Panc1 (cell line): Measurements from ENCODE around the gene MMP3. TPM values are rescaled to one million over a fixed set of nuclear protein-coding genes. Genes with fewer than 3 reads are reported as not detected.

Experiments used
- ATAC-seq: fragments of 200-7000 bp; cut with Tn5 transposase; 2 replicates; pipeline ENCODE4 v1.9.1; 2020; ENCODE audit warnings: mild to moderate bottlenecking, moderate library complexity
- BruUV-seq: library from RNA; stranded (reverse); fragments of 400-500 nt; replicated peaks from 2 replicates; lab custom pipeline; 2021; lab: Mats Ljungman, UMichigan
- CTCF ChIA-PET: fragments of 300-600 bp; sonication (Branson Sonifier 250); formaldehyde crosslinking; loops from one replicate; lab custom pipeline; 2022; ENCODE audit warnings: antibody characterized with exemption; lab: Charles Lee
- POLR2A ChIA-PET: fragments of 300-600 bp; sonication (Branson Sonifier 250); formaldehyde crosslinking; loops from one replicate; lab custom pipeline; 2022; ENCODE audit warnings: antibody characterized with exemption; lab: Charles Lee
- DNase-seq: peaks from one replicate; pipeline ENCODE4 v3.0.0-alpha.2; 2010; ENCODE audit warnings: low read depth, low spot score
- H3K27ac ChIP-seq: 2 replicates; pipeline ENCODE4 v1.5.1; 2011; ENCODE audit warnings: mild to moderate bottlenecking, low read length, inconsistent platforms
- H3K27me3 ChIP-seq: fragments of 200-500 bp; sonication (Bioruptor generic); 2 replicates; pipeline ENCODE4 v1.6.0; 2014; ENCODE audit warnings: low read length, inconsistent platforms; ENCODE audit not compliant: control insufficient read depth, insufficient read depth
- H3K36me3 ChIP-seq: fragments of 200-500 bp; sonication (Bioruptor generic); 2 replicates; pipeline ENCODE4 v1.5.1; 2014; ENCODE audit warnings: inconsistent platforms, mild to moderate bottlenecking, low read length, moderate library complexity; ENCODE audit not compliant: control insufficient read depth, insufficient read depth
- H3K4me1 ChIP-seq: 2 replicates; pipeline ENCODE4 v1.5.1; 2011; ENCODE audit warnings: inconsistent platforms, mild to moderate bottlenecking, low read length, moderate library complexity; ENCODE audit not compliant: control insufficient read depth, insufficient read depth
- H3K4me3 ChIP-seq, 2 experiments: 2 replicates each; pipeline ENCODE4 v1.5.1; 2011 to 2012; ENCODE audit warnings: low read depth in 2 of 2, low read length in 2 of 2, mild to moderate bottlenecking in 2 of 2, inconsistent platforms in 1 of 2, moderate library complexity in 1 of 2
- H3K9me3 ChIP-seq: fragments of 200-500 bp; sonication (Bioruptor generic); 2 replicates; pipeline ENCODE4 v1.5.1; 2014; ENCODE audit warnings: low read depth, mild to moderate bottlenecking, inconsistent platforms, low read length, moderate library complexity; ENCODE audit not compliant: control insufficient read depth, insufficient read depth
- POLR2AphosphoS5 ChIP-seq: IDR thresholded peaks from 2 replicates; pipeline ENCODE4 v1.6.1; 2012; ENCODE audit warnings: mild to moderate bottlenecking, low read depth, low read length, moderate library complexity
- SIN3A ChIP-seq: IDR thresholded peaks from 2 replicates; pipeline ENCODE4 v1.6.1; 2012; ENCODE audit warnings: low read depth, mild to moderate bottlenecking, low read length, moderate library complexity, borderline replicate concordance; ENCODE audit not compliant: insufficient read depth
- TCF7L2 ChIP-seq: IDR thresholded peaks from 2 replicates; pipeline ENCODE4 v1.6.1; 2011; ENCODE audit warnings: mild to moderate bottlenecking, low read depth, low read length, inconsistent platforms
- in situ Hi-C: cut with HindIII; loops from 2 replicates; pipeline ENCODE4 v1.10.0; 2016; ENCODE audit warnings: low sequenced_read_pairs, low pct_unique_long_range_greater_than_20kb
- intact Hi-C: fragments of 100-400 bp; cut with micrococcal nuclease; formaldehyde crosslinking; loops from one replicate; pipeline ENCODE4 v1.10.0; 2022; ENCODE audit not compliant: unreplicated experiment
- total RNA-seq: library from RNA; stranded (reverse); gene quantifications from one replicate; pipeline ENCODE4 v1.2.1, GENCODE V29; 2021; ENCODE audit not compliant: unreplicated experiment
- TF ChIP-seq, protein P1 (sequence below): fragments of 450-650 bp; IDR thresholded peaks from 2 replicates; pipeline ENCODE4 v1.5.1; 2017; ENCODE audit warnings: mild to moderate bottlenecking
- TF ChIP-seq, protein P2 (sequence below), 2 experiments: IDR thresholded peaks; 2 replicates each; pipeline ENCODE4 v1.6.1; 2011 to 2012; ENCODE audit warnings: low read depth in 2 of 2, control low read depth in 1 of 2, low read length in 1 of 2, mild to moderate bottlenecking in 1 of 2, moderate library complexity in 1 of 2; ENCODE audit not compliant: insufficient read depth in 1 of 2

MMP3 gene
- total RNA-seq, 1 experiment from 2014 or later = not detected

DNA sequence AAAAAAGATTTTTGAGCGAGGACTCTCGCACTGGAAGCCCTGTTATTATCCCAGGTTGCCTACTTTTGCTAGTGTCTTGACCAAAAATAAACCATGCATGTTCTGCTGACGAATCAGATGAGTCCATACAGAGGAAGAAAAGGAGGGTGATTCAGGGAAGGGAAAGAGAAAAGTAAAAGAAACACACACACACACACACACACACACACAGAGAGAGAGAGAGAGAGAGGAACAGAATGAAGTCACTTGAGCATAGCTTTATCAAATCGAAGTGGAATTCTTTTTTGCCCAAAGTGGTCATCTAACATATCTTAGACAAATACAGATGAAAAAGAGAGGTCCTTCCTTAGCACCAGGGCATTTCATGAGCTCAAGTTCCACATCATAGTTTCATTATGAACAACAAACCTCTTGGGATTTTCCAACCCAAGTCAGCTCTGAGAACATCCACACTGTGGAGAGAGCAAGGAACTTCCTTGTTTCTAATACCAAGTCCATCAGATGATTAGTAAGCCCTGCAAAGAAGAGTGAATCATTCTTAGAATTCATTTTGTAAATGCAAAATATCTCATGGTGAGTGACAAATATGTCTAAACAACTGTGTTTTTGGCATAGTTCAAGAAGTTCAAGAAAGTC is 39.1 kb upstream of the MMP3 start:
- no peaks in the 10 kb centered on the region for H3K9me3 ChIP-seq
- H3K27me3 ChIP-seq = no peaks in the 10 kb centered on the region; the same call in 1 of the 2 replicates
- in situ Hi-C loops = no loop called here
- DNase-seq (no peak), ATAC-seq (no peak)
- intact Hi-C loops = no loop called here
- no peak overlapping the region for H3K4me3 ChIP-seq
- H3K27ac ChIP-seq = no peak overlapping the region
- POLR2A ChIA-PET = interaction anchor here (0.7 kb wide), 1 partner anchor 15 kb away, joined by 5 read pairs; no protein-coding TSS in a partner anchor
- TF ChIP-seq, protein P1, sequence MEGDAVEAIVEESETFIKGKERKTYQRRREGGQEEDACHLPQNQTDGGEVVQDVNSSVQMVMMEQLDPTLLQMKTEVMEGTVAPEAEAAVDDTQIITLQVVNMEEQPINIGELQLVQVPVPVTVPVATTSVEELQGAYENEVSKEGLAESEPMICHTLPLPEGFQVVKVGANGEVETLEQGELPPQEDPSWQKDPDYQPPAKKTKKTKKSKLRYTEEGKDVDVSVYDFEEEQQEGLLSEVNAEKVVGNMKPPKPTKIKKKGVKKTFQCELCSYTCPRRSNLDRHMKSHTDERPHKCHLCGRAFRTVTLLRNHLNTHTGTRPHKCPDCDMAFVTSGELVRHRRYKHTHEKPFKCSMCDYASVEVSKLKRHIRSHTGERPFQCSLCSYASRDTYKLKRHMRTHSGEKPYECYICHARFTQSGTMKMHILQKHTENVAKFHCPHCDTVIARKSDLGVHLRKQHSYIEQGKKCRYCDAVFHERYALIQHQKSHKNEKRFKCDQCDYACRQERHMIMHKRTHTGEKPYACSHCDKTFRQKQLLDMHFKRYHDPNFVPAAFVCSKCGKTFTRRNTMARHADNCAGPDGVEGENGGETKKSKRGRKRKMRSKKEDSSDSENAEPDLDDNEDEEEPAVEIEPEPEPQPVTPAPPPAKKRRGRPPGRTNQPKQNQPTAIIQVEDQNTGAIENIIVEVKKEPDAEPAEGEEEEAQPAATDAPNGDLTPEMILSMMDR = no peak
- TF ChIP-seq POLR2AphosphoS5 (no peak), SIN3A (no peak), TCF7L2 (no peak)
- TF ChIP-seq, protein P2, sequence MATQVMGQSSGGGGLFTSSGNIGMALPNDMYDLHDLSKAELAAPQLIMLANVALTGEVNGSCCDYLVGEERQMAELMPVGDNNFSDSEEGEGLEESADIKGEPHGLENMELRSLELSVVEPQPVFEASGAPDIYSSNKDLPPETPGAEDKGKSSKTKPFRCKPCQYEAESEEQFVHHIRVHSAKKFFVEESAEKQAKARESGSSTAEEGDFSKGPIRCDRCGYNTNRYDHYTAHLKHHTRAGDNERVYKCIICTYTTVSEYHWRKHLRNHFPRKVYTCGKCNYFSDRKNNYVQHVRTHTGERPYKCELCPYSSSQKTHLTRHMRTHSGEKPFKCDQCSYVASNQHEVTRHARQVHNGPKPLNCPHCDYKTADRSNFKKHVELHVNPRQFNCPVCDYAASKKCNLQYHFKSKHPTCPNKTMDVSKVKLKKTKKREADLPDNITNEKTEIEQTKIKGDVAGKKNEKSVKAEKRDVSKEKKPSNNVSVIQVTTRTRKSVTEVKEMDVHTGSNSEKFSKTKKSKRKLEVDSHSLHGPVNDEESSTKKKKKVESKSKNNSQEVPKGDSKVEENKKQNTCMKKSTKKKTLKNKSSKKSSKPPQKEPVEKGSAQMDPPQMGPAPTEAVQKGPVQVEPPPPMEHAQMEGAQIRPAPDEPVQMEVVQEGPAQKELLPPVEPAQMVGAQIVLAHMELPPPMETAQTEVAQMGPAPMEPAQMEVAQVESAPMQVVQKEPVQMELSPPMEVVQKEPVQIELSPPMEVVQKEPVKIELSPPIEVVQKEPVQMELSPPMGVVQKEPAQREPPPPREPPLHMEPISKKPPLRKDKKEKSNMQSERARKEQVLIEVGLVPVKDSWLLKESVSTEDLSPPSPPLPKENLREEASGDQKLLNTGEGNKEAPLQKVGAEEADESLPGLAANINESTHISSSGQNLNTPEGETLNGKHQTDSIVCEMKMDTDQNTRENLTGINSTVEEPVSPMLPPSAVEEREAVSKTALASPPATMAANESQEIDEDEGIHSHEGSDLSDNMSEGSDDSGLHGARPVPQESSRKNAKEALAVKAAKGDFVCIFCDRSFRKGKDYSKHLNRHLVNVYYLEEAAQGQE (IDR thresholded peaks at IDR 0.05; ENCODE audit: insufficient read depth in 1 of 2, low read depth in 2 of 2, low read length in 1 of 2) = no peak
- H3K36me3 ChIP-seq = no peaks in the 10 kb centered on the region
- no TSS peak for BruUV-seq
- CTCF ChIA-PET = no interaction called here
- H3K4me1 ChIP-seq = no peaks in the 10 kb centered on the region

DNA sequence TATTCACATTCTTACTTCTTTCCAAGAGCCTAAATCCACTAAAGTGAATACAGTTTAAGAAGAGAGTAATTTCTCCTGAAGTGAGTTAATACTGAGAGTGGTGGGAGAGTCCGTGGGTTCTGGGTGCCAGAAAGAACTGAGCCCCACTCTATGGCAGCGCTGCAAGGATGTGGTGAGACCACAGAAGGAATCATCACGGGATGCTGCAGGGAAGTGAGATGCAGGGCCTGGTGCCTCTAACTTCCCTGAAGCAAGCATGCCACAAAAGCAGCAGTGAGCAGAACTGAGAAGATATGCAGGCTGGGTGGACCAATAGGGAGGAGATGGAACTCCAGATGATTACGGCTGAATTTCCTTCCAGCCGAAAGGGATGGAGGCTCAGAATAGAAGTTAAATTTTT is 36.4 kb upstream of the MMP3 start:
- H3K36me3 ChIP-seq = no peaks in the 10 kb centered on the region
- POLR2A ChIA-PET = no interaction called here
- no peak overlapping the region for H3K27ac ChIP-seq
- intact Hi-C loops (no loop called here), in situ Hi-C loops (no loop called here)
- ATAC-seq = no peak
- TF ChIP-seq SIN3A = no peak
- TF ChIP-seq, protein P2 (IDR thresholded peaks at IDR 0.05; ENCODE audit: insufficient read depth in 1 of 2, low read depth in 2 of 2, low read length in 1 of 2) = no peak
- no peak overlapping the region for H3K4me3 ChIP-seq
- CTCF ChIA-PET = no interaction called here
- peaks cover 2% of the 10 kb centered on the region; the same call in 1 of the 2 replicates for H3K27me3 ChIP-seq
- no TSS peak for BruUV-seq
- no peaks in the 10 kb centered on the region for H3K4me1 ChIP-seq
- no peaks in the 10 kb centered on the region for H3K9me3 ChIP-seq
- DNase-seq = no peak
